ENCODE data around the gene SREBF2. TPM values are rescaled to one million over a fixed set of nuclear protein-coding genes. Genes with fewer than 3 reads are reported as not detected.

The SREBF2 gene
- total and polyA plus RNA-seq, 2 of the 13 experiments (the other 11 are each of a cell fraction or from before 2014, with no cell fraction given) = 53.8 to 72.6 TPM

DNA sequence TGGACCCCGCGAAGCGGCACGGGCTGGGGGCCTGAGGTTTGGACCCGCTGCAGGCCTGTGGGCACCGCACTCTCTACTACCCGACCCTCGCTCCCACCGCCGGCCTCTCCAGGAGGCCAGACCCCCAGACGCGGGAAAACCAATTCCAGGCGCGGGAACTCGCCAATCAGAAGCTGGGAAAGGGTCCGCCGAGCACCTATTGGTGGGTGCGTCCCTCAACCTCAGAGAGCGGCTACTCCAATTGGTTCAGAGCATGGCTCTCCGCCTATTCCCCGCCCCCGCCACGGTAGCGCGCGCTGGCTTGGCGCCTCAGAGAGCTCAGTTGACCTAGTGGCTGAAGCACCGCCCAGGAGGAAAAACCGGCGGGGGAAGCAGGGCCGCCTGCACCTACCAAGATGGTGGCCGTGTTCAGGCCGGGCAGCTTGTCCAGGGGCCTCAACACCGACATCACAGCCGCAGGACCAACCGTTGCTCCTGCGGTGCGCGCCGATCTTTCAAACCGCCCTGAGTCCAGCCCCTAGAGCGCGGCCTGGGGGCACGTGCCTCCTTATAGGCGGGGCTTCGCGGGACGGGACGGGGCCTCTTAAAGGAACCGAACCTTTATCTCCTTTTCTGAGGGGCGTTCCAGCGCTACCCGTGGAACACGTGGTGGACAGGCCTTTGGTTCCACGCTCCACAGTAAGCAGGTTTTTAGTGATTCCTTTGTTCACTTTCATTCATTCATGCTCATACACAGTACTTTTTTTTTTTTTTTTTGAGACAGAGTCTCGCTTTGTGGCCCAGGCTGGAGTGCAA lies 113.9 kb downstream of the SREBF2 start, which contains the start of gene CENPM (continued):
- TF ChIP-seq, protein P1, sequence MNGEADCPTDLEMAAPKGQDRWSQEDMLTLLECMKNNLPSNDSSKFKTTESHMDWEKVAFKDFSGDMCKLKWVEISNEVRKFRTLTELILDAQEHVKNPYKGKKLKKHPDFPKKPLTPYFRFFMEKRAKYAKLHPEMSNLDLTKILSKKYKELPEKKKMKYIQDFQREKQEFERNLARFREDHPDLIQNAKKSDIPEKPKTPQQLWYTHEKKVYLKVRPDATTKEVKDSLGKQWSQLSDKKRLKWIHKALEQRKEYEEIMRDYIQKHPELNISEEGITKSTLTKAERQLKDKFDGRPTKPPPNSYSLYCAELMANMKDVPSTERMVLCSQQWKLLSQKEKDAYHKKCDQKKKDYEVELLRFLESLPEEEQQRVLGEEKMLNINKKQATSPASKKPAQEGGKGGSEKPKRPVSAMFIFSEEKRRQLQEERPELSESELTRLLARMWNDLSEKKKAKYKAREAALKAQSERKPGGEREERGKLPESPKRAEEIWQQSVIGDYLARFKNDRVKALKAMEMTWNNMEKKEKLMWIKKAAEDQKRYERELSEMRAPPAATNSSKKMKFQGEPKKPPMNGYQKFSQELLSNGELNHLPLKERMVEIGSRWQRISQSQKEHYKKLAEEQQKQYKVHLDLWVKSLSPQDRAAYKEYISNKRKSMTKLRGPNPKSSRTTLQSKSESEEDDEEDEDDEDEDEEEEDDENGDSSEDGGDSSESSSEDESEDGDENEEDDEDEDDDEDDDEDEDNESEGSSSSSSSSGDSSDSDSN (CRISPR knock-in tag; IDR thresholded peaks at IDR 0.05) = peak; percentile 41; the same call in 1 of the 2 replicates
- TF ChIP-seq ZKSCAN1 (IDR thresholded peaks at IDR 0.05; ENCODE audit: low read length) (no peak), ZNF75D (CRISPR knock-in tag; IDR thresholded peaks at IDR 0.05; ENCODE audit: borderline replicate concordance) (0 out of 2 replicates have a peak, but pooled peaks have one; percentile 12), FOXK2 (IDR thresholded peaks at IDR 0.05) (no peak), ZNF496 (CRISPR knock-in tag; IDR thresholded peaks at IDR 0.05; ENCODE audit: insufficient replicate concordance) (no peak), ZNF766 (CRISPR knock-in tag; IDR thresholded peaks at IDR 0.05; ENCODE audit: borderline replicate concordance) (0 out of 2 replicates have a peak, but pooled peaks have one; percentile 67), FLYWCH1 (CRISPR knock-in tag; IDR thresholded peaks at IDR 0.05) (peak; percentile 95), SETDB1 (CRISPR knock-in tag; IDR thresholded peaks at IDR 0.05; ENCODE audit: borderline replicate concordance) (no peak), ZNF30 (CRISPR knock-in tag; IDR thresholded peaks at IDR 0.05) (peak; percentile 95), ZNF326 (CRISPR knock-in tag; IDR thresholded peaks at IDR 0.05; ENCODE audit: borderline replicate concordance) (no peak), ZNF543 (CRISPR knock-in tag; IDR thresholded peaks at IDR 0.05) (peak; percentile 98), REL (CRISPR knock-in tag; conservative IDR thresholded peaks at IDR 0.05) (peak; percentile 72; the same call in 1 of the 2 replicates), ONECUT2 (CRISPR knock-in tag; IDR thresholded peaks at IDR 0.05) (0 out of 2 replicates have a peak, but pooled peaks have one; percentile 15), THYN1 (CRISPR knock-in tag; IDR thresholded peaks at IDR 0.05; ENCODE audit: borderline replicate concordance, low read depth) (peak; percentile 80; the same call in 1 of the 2 replicates), ZNF136 (CRISPR knock-in tag; IDR thresholded peaks at IDR 0.05; ENCODE audit: low read depth) (no peak; the same call in 1 of the 2 replicates), ZSCAN12 (CRISPR knock-in tag; IDR thresholded peaks at IDR 0.05) (0 out of 2 replicates have a peak, but pooled peaks have one; percentile 44), ZNF570 (CRISPR knock-in tag; IDR thresholded peaks at IDR 0.05; ENCODE audit: borderline replicate concordance) (peak; percentile 93), ZFP36L1 (CRISPR knock-in tag; IDR thresholded peaks at IDR 0.05) (peak; percentile 98), KAT7 (CRISPR knock-in tag; IDR thresholded peaks at IDR 0.05; ENCODE audit: borderline replicate concordance) (no peak), SNAI1 (CRISPR knock-in tag; IDR thresholded peaks at IDR 0.05; ENCODE audit: borderline replicate concordance) (0 out of 2 replicates have a peak, but pooled peaks have one; percentile 25), ZSCAN29 (CRISPR knock-in tag; conservative IDR thresholded peaks at IDR 0.05) (peak; percentile 92), MAF1 (CRISPR knock-in tag; IDR thresholded peaks at IDR 0.05; ENCODE audit: borderline replicate concordance) (0 out of 2 replicates have a peak, but pooled peaks have one; percentile 67), NAIF1 (CRISPR knock-in tag; IDR thresholded peaks at IDR 0.05; ENCODE audit: borderline replicate concordance) (no peak), ZNF205 (CRISPR knock-in tag; IDR thresholded peaks at IDR 0.05) (no peak), NBN (conservative IDR thresholded peaks at IDR 0.05) (no peak), SIX1 (CRISPR knock-in tag; IDR thresholded peaks at IDR 0.05; ENCODE audit: borderline replicate concordance) (no peak)
- TF ChIP-seq, protein P2, sequence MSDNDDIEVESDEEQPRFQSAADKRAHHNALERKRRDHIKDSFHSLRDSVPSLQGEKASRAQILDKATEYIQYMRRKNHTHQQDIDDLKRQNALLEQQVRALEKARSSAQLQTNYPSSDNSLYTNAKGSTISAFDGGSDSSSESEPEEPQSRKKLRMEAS (IDR thresholded peaks at IDR 0.05) = peak; percentile 90
- TF ChIP-seq, protein P3, sequence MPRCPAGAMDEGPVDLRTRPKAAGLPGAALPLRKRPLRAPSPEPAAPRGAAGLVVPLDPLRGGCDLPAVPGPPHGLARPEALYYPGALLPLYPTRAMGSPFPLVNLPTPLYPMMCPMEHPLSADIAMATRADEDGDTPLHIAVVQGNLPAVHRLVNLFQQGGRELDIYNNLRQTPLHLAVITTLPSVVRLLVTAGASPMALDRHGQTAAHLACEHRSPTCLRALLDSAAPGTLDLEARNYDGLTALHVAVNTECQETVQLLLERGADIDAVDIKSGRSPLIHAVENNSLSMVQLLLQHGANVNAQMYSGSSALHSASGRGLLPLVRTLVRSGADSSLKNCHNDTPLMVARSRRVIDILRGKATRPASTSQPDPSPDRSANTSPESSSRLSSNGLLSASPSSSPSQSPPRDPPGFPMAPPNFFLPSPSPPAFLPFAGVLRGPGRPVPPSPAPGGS (CRISPR knock-in tag; IDR thresholded peaks at IDR 0.05) = peak; percentile 49

All from HepG2 (cell line).